Measurements from ENCODE around the gene BATF. TPM values are rescaled to one million over a fixed set of nuclear protein-coding genes. Genes with fewer than 3 reads are reported as not detected.

BATF gene
- total RNA-seq, 1 experiment from 2014 or later: not detected

GRCh38 chr14:75531660-75532317, 9.5 kb downstream of the BATF start:
- DNase-seq (ENCODE audit: low spot score): no peak

- no peak for DNase-seq (ENCODE audit: low spot score)
Measured at GRCh38 chr14:75533791-75534555, 11.7 kb downstream of the BATF start.

- no peak for DNase-seq (ENCODE audit: low spot score)
Measured at GRCh38 chr14:75535164-75535898, 13.1 kb downstream of the BATF start.

GRCh38 chr14:75537071-75537470, 14.8 kb downstream of the BATF start:
- no peak for DNase-seq (ENCODE audit: low spot score)

- DNase-seq (ENCODE audit: low spot score): no peak
Measured at GRCh38 chr14:75539162-75539560, 16.9 kb downstream of the BATF start.

DNA sequence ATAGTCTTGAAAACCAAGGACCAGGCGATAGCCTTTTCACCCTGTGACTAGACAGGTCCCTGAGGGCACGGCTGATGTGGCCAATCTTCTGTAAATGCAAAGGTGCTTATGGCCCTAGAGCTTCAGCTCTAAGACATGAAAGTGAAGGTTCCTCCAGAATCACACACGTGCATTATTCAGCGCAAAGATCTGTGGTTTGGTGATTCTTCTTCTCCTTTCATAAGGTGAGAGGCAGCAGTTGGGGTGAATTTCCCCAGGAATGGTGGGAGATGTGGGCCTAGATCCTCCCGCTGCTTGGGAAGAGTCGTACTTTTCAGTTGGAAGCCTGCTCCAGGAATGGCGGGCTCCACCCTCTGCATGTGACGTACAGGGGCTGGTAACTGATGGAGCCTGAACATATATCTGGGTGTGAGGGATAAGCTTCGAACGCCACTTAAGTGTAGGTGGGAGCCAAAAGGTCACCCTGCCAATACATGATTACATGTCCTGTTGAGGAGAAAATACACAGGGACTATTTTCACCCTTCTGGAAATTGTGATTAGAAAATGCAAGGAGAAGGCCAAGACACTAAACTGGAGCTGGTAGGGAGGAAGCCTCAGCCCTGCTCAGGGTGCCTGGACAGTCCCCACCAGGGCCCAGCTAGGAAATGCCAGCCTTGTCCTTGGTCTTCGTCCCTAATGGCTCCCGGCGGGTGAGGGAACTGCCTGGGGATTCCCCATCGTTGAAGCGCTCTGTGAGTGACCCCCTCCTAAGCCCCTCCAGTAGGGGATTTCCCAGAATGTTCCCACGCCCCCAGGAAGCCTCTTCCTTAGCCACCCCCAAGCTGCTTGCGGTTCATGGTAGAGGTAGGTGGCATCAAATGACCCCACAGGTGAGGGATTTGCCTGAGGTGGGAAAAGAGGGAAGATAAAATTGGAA, 17.6 kb downstream of the BATF start:
- DNase-seq (ENCODE audit: low spot score): no peak

- DNase-seq (ENCODE audit: low spot score): no peak
Measured at GRCh38 chr14:75540479-75540851, 18.2 kb downstream of the BATF start.

DNA sequence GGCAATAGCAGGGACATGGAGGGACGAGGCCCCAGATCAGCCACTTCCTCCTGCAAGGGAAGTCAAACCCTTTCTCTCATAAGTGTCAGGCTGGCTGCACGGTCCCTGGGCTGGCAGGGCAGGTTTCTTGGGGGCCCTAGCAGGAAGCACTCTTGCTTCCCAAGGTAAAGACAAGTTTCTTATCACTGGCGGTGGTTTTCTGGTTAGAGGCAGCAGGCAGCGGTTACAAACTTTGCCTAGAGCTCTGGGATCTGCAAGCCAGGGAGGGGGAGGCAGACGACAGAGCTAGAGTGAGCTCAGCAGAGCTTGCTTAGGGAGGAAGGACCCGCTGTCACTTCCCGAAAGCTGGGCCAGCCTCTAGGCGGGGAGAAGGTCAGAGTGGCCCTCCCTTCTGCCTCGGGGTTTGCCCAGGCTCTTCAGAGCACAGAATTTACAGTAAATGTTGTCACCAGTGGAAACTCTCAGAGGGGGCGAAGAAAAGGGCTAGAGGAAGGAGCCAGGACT, 20.4 kb downstream of the BATF start:
- DNase-seq (ENCODE audit: low spot score): no peak

DNA sequence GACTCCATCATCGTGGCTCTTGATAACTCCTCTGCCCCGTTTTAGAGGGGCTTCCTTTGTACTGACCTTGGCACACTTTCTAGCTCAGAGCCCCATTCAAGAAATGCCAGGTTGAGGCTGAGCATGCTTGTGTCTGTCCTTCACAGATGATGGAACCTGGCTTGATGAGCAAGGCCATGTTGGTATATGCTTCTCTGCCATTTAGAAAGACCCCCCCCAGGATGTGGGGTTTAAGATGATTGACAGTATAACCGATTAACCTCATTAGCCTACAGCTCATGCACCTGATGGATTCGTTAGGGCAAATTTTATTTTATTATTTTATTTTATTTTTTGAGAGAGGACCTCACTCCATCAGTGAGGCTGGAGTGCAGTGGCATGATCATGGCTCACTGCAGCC, 21.0 kb downstream of the BATF start:
- no peak for DNase-seq (ENCODE audit: low spot score)

- no peak for DNase-seq (ENCODE audit: low spot score)
Measured at GRCh38 chr14:75543786-75544185, 21.5 kb downstream of the BATF start.

DNA sequence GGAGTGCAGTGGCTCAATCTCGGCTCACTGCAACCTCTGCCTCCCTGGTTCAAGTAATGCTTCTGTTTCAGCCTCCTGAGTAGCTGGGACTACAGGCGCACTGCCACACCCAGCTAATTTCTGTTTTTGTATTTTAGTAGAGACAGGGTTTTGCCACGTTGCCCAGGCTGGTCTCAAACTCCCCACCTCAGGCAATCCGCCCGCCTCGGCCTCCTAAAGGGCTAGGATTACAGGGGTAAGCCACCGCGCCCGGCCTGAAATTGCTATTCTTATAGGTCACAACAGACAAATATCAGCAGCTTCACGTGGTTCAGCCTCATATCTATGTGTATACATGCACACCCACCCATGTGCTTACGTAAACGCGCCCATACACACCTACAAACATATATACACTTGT, 23.6 kb downstream of the BATF start:
- no peak for DNase-seq (ENCODE audit: low spot score)

DNA sequence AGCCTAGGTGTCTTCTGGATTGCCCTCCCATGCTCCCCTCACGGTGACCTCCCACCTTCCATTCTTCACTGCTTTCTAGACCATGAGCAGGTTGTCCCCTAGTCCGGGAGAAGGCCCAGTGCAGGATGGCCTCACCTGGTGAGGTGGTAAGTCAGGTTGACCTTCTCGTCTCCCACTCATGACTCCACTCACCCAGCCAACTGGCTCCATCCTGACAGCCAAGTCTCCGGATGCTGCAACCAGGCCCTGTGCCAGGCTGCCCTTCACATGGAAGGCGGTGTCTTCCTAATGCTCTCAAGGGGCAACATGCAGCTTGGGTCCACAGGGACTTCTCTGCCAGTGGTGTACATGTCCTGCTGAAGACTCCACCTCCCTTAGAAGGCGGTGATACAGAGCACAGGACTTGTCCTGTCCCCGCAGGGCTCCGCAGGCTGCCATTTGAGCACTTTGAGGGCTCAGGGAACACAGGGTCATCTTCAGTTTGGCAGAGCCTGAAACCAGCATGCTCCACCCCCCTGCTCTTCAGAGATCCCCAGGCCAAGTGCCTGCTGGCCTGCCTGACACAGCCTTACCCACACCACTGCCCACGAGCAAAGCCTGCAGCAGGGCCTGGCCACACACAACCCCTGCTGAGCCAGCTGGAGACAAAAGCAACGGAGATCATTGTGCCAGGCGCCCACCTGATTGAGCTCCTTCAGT, 25.4 kb downstream of the BATF start:
- no peak for DNase-seq (ENCODE audit: low spot score)

DNA sequence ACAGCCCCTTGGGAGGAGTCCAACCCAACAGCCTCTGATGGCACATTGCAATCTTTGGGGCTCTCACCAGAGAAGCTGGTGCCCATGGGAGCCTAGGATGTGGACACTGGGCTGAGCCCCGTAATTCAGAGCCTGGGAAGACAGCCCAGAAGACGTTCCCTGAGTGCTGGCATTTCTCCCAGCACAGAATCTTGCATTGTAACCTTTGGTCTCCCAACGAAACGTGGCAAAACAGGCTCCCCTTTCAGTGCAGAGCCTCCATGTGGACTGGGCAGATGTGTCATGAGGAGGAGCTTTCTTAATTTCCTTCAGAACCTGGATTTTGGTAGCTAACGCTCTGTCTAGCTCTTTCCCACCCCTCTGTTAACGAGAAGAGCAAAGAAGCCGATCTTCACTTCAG, 26.3 kb downstream of the BATF start:
- DNase-seq (ENCODE audit: low spot score): no peak

GRCh38 chr14:75549169-75549568, 26.9 kb downstream of the BATF start:
- no peak for DNase-seq (ENCODE audit: low spot score)

GRCh38 chr14:75551021-75551420, 28.8 kb downstream of the BATF start:
- DNase-seq (ENCODE audit: low spot score): no peak

- DNase-seq (ENCODE audit: low spot score): no peak
Measured at GRCh38 chr14:75553157-75553556, 30.9 kb downstream of the BATF start.

DNA sequence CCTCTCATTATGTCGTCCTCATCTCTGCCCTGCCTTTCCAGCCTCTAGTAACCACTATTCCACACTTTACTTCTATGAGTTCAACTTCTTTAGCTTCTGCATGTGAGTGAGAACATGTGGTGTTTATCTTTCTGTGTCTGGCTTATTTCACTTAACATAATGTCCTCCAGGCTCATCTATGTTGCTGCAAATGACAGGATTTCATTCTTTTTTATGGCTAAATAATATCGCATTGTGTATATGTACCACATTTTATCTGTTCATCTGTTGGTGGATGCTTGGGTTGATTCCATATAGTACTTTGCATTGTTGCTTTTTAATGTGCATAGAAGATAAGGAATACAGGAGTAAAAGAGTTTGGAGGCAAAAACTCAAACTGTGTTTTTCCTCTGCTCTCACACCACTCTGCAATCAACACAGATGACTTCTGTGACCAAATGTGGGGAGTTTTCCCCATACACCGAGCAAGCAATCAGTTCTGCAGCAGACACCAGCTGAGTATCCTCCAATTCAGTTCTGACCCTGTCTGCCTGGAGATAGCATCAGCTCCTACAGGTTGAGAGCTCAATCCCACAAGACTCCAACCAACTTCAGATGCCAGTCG, 31.6 kb downstream of the BATF start:
- DNase-seq (ENCODE audit: low spot score): no peak

DNA sequence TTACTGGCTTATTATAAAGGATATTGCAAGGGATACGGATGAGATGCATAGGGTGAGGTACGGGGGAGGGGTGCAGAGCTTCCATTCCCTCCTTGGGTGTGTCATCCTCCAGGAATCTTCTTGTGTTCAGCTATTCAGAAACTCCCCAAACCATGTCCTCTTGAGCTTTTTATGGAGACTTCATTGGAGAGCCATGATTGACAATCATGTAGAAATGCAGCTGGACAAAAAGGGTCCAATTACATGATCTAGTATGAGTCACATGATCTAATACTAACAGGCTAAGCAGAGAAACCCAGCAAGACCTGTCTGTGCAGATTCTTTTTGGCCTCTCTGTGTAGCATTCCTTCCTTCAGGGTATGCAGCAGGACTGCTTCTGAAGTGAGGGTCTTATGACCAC, 32.2 kb downstream of the BATF start:
- peak; percentile 30 for DNase-seq (ENCODE audit: low spot score)

- no peak for DNase-seq (ENCODE audit: low spot score)
Measured at GRCh38 chr14:75558440-75558839, 36.2 kb downstream of the BATF start.

- DNase-seq (ENCODE audit: low spot score): no peak
Measured at GRCh38 chr14:75559045-75559444, 36.8 kb downstream of the BATF start.
